Suppressor macrophage treated with lipopolysaccharide for 1 hour (primary cell): ENCODE results near the gene NMBR.
A peak's percentile ranks its signal among the peaks of the same experiment; 100 is the strongest.
"Not testable (repeated sequence)": the region's sequence is repeated elsewhere in the genome, so short reads cannot be mapped to it uniquely, and the experiment has no call there.

Experiments used
- DNase-seq, 3 donors: peaks; one replicate each; pipeline ENCODE4 v3.0.0-alpha.2; 2020 to 2022

The NMBR gene

DNA sequence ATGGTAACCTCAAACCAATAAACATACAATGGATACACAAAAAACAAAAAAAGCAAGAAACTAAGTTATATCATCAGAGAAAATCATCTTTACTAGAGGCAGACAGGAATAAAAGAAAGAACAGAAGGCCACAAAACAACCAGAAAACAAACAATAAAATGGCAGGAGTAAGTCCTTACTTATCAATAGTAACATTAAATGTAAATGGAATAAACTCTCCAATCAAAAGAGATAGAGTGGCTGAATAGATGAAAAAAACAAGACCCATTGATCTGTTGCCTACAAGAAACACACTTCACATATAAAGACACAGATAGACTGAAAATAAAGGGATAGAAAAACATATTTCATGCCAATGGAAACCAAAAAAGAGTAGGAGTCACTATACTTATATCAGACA is 95.5 kb downstream of the NMBR start:
- DNase-seq: no peak

DNA sequence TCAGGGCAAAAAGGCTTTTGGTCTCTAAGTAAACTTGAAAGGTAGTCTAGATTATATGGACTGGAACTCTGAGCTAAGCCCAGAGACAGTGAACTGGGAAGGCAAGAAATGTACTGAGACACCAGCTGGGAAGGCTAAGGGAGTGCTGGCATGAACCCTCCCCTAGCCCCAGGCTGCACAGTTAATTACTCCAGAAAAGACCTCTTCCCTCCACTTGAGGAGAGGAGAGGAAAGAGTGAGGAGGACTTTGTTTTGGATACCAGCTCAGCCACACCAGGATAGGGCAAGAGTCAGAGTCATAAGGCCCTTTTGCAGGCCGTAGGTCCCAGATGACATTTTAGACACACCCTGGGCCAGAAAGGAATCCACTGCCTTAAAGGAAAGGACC is 98.3 kb downstream of the NMBR start:
- DNase-seq: no peak

DNA sequence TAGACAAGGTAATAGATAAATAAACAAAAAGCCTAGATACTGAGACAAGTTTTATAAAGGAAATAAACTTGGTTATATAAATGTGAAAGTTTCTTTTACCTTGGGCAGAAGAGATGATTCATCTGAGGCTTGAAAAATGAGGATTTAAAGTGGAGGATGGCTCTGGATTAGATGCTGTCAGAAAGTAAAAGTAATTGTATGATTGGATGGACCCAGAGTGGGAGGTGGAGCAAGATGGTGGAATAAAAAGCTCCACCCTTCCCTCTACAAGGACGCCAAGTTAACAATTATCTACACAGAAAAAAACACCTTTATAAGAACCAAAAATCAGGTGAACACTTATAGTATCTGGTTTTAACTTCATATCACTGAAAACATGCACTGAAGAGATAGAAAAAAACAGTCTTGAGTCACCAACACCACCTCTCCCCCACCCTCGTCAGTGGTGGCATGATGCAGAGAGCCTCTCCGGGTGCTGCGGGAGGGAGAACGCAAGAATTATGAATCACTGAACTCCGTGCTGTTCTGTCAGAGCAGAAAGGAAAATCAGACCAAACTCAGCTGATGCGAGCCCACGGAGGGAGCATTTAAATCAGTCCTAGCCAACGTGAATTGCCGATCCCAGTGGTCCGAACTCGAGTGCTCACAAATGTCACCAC is 98.9 kb downstream of the NMBR start:
- no peak for DNase-seq

DNA sequence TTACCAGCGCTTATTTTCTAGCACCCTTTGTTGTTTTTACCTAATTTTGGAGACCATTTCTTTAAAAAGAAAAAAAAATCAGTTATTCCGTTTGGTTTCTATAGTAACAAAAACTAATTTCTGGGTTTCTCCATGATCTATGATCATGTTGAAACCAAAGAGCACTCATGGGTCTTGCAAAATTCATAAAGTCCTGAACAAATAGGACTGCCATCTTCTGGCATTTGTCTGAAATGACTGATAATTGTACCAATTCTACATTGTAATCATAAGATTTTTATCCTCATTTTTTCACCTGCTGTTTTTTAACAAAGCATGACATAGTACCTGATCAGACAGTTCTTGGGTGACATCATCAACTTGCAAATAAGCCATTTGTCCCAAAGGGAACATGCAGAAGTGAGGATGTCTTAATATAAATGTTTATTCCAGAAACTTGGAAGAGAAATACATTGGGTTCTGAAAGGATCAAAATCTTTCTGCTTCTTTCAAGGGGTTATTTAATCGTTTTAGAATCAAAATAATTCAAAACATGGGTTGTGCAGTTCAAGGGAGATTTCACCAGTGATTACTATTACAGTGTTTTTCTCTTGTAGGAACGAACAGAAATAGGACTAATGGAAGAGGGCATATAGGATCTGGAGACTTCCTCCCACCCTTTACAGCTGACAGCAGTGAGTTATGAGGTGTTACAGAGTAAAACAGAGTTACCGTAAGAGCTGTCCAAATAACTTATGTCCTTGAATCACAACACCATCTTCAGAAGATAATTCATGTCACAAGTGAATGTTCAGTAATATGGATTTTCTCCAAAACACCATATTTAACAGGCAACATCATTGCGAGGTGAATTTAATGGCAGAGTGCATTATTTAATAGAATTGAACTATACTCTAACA is 101.3 kb downstream of the NMBR start:
- DNase-seq: no peak

DNA sequence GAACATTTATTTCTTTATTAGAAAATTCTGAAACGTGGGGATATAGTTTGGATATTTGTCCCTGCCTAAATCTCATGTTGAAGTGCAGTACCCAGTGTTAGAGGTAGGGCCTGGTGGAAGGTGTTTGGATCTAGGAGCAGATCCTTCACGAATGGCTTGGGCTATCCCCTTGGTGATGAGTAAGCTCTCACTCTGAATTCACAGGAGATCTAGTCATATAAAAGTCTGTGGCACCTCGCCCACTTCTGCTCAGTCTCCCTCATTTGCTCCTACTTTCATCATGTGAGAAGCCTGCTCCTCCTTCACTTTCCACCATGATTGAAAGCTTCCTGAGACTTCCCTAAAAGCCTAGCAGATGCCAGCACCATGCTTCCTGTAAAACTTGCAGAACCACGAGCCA is 111.0 kb downstream of the NMBR start:
- no peak for DNase-seq

DNA sequence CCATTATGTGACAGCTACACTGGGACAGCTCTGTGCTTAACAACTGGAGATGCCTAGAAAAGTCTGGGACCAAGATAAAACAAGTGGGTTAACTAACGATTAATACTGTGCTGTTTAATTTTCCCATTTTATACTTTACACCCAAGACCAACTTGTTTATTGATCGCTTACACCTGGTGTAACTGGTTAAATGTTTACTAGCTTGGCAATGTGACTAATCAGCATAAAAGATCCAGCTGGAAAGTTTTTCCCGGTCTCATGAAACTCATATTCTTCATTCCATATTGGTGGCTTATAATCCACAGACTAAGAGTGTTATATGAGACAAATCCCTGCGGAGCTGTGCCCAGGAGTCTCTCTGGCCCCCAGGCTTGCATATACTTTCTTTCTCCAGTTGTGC is 115.9 kb downstream of the NMBR start:
- DNase-seq: no peak

DNA sequence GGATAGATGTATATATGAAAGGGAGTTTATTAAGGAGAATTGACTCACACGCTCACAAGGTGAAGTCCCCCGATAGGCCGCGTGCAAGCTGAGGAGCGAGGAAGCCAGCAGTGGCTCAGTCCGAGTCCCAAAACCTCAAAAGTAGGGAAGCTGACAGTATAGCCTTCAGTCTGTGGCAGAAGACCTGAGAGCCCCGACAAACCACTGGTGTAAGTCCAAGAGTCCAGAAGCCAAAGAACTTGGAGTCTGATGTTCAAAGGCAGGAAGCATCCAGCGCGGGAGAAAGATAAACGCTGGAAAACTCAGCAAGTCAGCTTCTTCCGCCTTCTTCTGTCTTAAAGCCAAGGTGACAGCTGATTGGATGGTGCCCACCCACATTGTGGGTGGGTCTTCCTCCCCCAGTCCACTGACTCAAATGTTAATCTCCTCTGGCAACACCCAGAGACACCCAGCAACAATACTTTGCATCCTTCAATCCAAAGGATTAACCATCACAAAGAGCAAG is 116.8 kb downstream of the NMBR start:
- peak in 2 of 3 donors; percentile 3 to 5 for DNase-seq

DNA sequence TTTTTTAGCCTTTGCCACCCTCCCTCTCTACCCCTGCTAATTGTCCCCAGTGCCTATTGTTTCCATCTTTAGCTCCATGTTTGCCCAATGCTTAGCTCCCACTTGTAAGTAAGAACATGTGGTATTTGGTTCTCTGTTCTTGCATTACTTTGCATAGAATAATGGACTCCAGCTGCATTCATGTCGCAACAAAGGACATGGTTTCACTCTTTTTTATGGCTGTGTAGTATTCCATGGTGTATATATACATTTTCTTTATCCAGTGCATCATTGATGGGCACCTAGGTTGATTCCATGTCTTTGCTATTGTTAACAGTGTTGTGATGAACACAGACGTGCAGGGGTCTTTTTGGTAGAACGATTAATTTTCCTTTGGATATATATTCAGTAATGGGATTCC is 118.4 kb downstream of the NMBR start:
- no peak for DNase-seq

DNA sequence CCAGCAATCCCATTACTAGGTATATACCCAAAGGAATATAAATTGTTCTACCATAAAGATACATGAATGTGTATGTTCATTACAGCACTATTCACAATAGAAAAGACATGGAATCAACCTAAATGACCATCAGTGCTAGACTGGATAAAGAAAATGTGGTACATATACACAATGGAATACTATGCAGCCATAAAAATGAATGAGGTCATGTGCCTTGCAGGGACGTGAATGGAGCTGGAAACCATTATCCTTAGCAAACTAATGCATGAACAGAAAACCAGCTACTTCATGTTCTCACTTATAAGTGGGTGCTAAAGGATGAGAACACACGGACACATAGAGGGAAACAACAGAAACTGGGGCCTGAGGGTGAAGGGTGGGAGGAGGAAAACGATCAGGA is 119.1 kb downstream of the NMBR start:
- not testable (repeated sequence) for DNase-seq

DNA sequence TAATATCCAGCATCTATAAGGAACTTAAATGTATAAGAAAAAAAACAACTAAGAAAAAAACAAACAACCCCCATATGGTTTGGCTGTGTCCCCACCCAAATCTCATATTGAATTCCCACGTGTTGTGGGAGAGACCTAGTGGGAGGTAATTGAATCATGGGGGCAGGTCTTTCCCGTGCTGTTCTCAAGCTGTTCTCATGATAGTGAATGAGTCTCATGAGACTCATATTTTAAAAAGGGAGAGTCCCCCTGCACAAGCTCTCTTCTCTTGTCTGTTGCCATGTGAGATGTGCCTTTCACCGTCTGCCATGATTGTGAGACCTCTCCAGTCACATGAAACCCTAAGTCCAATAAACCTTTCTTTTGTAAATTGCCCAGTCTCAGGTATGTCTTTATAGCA is 119.8 kb downstream of the NMBR start:
- no peak for DNase-seq

DNA sequence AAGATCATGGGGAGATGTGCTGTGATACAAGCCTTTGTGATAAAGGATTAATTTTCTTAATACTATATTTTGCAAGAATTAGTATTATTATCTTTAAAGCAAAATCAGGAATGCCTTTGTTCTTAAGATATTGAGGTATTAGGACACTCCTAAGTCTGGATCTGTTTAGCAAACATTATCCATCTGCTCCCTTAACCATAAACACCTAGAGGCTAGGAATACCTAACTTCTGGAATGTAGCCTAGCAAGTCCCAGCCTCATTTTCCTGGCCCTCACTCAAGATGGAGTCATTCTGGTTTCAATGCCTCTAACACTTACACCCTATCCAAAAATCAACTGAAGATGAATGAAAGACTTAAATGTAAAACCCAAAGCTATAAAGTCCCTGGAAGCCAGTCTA is 120.5 kb downstream of the NMBR start:
- no peak for DNase-seq
